Measurements from ENCODE around the gene FNDC10. TPM values are rescaled to one million over a fixed set of nuclear protein-coding genes. Genes with fewer than 3 reads are reported as not detected.
A peak's percentile ranks its signal among the peaks of the same experiment; 100 is the strongest.

The FNDC10 gene
- total and polyA plus RNA-seq, 9 of the 15 experiments (the other 6 are each of a cell fraction or from before 2014, with no cell fraction given), result 0.08 to 6.3 (median 1.6) TPM

DNA sequence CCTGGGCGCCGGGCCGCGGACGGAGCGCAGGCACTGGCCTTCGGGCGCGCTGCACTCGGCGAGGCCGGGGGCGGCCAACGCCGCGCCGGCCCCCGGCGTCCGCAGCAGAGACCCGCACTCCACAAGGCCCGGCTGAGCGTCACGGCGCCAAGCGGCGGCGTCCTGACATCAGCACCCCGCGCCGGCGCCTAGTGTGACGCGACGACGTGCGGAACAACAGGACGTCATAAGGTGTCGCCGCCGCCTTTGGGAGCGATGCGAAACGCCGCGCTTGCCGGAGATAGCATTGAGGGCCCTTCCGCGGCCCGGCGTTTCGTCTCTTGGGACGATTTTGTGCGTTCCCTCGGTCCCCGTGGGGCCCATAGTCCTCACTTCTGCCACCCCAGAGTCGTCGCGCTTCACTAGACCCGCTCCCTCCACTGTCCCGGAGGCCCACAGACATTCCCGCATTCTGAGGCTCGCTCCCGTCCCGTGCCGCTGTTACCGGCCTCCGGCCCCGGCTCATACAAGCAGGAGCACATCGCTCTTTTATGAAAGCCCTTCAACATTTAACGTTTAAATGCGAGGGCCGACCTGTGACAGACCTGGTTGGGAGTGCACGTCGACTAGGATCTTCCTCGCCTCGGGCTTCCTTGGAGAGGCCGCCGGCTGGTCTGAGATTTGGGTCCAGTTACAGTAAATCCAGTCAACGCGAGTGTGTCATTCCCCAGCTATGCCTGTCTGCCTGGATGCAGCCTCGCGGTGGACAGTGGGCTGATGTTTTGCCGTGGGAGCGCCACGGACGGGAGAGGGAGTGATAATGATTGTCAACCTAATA lies 25.0 kb downstream of the FNDC10 start, which contains the start of gene SSU72 (continued):
- TF ChIP-seq EGR1 (conservative IDR thresholded peaks at IDR 0.05), result peak; percentile 66
- no peak; the same call in 1 of the 2 replicates for TF ChIP-seq RBM14 (IDR thresholded peaks at IDR 0.05; ENCODE audit: borderline replicate concordance, insufficient read depth, low read depth, low read length)
- 0 out of 2 replicates have a peak, but pooled peaks have one; percentile 29 for TF ChIP-seq ERF (CRISPR knock-in tag; IDR thresholded peaks at IDR 0.05)
- TF ChIP-seq ZNF197 (CRISPR knock-in tag; IDR thresholded peaks at IDR 0.05; ENCODE audit: low read depth), result no peak
- TF ChIP-seq EWSR1 (IDR thresholded peaks at IDR 0.05; ENCODE audit: borderline replicate concordance, low read depth, partially characterized antibody), result no peak
- TF ChIP-seq EZH2 (IDR thresholded peaks at IDR 0.05; ENCODE audit: borderline replicate concordance, low read depth, low read length), result no peak
- TF ChIP-seq RFX1 (IDR thresholded peaks at IDR 0.05), result no peak
- TF ChIP-seq ZZZ3 (IDR thresholded peaks at IDR 0.05), result no peak
- no peak for TF ChIP-seq BRCA1 (IDR thresholded peaks at IDR 0.05)
- no peak for TF ChIP-seq BRCA1 (CRISPR knock-in tag; IDR thresholded peaks at IDR 0.05)
- TF ChIP-seq, protein P1, sequence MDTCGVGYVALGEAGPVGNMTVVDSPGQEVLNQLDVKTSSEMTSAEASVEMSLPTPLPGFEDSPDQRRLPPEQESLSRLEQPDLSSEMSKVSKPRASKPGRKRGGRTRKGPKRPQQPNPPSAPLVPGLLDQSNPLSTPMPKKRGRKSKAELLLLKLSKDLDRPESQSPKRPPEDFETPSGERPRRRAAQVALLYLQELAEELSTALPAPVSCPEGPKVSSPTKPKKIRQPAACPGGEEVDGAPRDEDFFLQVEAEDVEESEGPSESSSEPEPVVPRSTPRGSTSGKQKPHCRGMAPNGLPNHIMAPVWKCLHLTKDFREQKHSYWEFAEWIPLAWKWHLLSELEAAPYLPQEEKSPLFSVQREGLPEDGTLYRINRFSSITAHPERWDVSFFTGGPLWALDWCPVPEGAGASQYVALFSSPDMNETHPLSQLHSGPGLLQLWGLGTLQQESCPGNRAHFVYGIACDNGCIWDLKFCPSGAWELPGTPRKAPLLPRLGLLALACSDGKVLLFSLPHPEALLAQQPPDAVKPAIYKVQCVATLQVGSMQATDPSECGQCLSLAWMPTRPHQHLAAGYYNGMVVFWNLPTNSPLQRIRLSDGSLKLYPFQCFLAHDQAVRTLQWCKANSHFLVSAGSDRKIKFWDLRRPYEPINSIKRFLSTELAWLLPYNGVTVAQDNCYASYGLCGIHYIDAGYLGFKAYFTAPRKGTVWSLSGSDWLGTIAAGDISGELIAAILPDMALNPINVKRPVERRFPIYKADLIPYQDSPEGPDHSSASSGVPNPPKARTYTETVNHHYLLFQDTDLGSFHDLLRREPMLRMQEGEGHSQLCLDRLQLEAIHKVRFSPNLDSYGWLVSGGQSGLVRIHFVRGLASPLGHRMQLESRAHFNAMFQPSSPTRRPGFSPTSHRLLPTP (IDR thresholded peaks at IDR 0.05; ENCODE audit: borderline replicate concordance, extremely low read depth, insufficient read length), result no peak
- TF ChIP-seq, protein P2, sequence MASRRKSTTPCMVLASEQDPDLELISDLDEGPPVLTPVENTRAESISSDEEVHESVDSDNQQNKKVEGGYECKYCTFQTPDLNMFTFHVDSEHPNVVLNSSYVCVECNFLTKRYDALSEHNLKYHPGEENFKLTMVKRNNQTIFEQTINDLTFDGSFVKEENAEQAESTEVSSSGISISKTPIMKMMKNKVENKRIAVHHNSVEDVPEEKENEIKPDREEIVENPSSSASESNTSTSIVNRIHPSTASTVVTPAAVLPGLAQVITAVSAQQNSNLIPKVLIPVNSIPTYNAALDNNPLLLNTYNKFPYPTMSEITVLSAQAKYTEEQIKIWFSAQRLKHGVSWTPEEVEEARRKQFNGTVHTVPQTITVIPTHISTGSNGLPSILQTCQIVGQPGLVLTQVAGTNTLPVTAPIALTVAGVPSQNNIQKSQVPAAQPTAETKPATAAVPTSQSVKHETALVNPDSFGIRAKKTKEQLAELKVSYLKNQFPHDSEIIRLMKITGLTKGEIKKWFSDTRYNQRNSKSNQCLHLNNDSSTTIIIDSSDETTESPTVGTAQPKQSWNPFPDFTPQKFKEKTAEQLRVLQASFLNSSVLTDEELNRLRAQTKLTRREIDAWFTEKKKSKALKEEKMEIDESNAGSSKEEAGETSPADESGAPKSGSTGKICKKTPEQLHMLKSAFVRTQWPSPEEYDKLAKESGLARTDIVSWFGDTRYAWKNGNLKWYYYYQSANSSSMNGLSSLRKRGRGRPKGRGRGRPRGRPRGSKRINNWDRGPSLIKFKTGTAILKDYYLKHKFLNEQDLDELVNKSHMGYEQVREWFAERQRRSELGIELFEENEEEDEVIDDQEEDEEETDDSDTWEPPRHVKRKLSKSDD (conservative IDR thresholded peaks at IDR 0.05; ENCODE audit: low read length), result peak; percentile 97
- TF ChIP-seq SAFB (IDR thresholded peaks at IDR 0.05; ENCODE audit: borderline replicate concordance, low read depth, low read length), result no peak
- peak; percentile 89 for TF ChIP-seq MBD2 (IDR thresholded peaks at IDR 0.05; ENCODE audit: borderline replicate concordance, low read depth)
- peak; percentile 83; the same call in 1 of the 2 replicates for TF ChIP-seq TCF7 (IDR thresholded peaks at IDR 0.05; ENCODE audit: borderline replicate concordance)
- no peak for TF ChIP-seq RAD21 (CRISPR knock-in tag; conservative IDR thresholded peaks at IDR 0.05 in 1 of 2, IDR thresholded peaks at IDR 0.05 in 1 of 2)
- no peak for TF ChIP-seq XRCC4 (IDR thresholded peaks at IDR 0.05; ENCODE audit: extremely low read depth, insufficient read depth, insufficient read length)
- no peak for TF ChIP-seq ZNF76 (CRISPR knock-in tag; IDR thresholded peaks at IDR 0.05; ENCODE audit: borderline replicate concordance)
- TF ChIP-seq, protein P3, sequence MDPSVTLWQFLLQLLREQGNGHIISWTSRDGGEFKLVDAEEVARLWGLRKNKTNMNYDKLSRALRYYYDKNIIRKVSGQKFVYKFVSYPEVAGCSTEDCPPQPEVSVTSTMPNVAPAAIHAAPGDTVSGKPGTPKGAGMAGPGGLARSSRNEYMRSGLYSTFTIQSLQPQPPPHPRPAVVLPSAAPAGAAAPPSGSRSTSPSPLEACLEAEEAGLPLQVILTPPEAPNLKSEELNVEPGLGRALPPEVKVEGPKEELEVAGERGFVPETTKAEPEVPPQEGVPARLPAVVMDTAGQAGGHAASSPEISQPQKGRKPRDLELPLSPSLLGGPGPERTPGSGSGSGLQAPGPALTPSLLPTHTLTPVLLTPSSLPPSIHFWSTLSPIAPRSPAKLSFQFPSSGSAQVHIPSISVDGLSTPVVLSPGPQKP (CRISPR knock-in tag; IDR thresholded peaks at IDR 0.05), result no peak; the same call in 1 of the 2 replicates
- no peak for TF ChIP-seq ZNF445 (CRISPR knock-in tag; IDR thresholded peaks at IDR 0.05; ENCODE audit: low read depth)
- TF ChIP-seq, protein P4, sequence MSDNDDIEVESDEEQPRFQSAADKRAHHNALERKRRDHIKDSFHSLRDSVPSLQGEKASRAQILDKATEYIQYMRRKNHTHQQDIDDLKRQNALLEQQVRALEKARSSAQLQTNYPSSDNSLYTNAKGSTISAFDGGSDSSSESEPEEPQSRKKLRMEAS (CRISPR knock-in tag; IDR thresholded peaks at IDR 0.05), result peak; percentile 41; the same call in 1 of the 2 replicates

All from K562 (cell line).